Endodermal cell (in vitro differentiated cells): Measurements from ENCODE around the gene UNC5B. TPM values are rescaled to one million over a fixed set of nuclear protein-coding genes. Genes with fewer than 3 reads are reported as not detected.

Source experiments
- DNase-seq: peaks from one replicate; pipeline ENCODE4 v3.0.0-alpha.2; 2017
- H3K27ac ChIP-seq: 2 replicates; pipeline ENCODE4 v1.5.1; 2013; ENCODE audit warnings: mild to moderate bottlenecking, low read depth, low read length, moderate library complexity
- H3K27me3 ChIP-seq: 2 replicates; pipeline ENCODE4 v1.6.1; 2013; ENCODE audit warnings: mild to moderate bottlenecking, low read length, moderate library complexity; ENCODE audit not compliant: insufficient read depth, control insufficient read depth, poor library complexity, severe bottlenecking
- H3K36me3 ChIP-seq: 2 replicates; pipeline ENCODE4 v1.7.0; 2013; ENCODE audit warnings: mild to moderate bottlenecking, low read length, moderate library complexity; ENCODE audit not compliant: control insufficient read depth, insufficient read depth
- H3K4me1 ChIP-seq: one replicate; pipeline ENCODE4 v1.7.0; 2013; ENCODE audit warnings: low read length; ENCODE audit not compliant: control insufficient read depth, insufficient read depth
- H3K4me3 ChIP-seq: 2 replicates; pipeline ENCODE4 v1.5.1; 2013; ENCODE audit warnings: mild to moderate bottlenecking, low read length, moderate library complexity
- H3K9ac ChIP-seq: 2 replicates; pipeline ENCODE4 v1.6.1; 2013; ENCODE audit warnings: mild to moderate bottlenecking, low read length, moderate library complexity; ENCODE audit not compliant: poor library complexity, severe bottlenecking; ENCODE audit errors: extremely low read depth
- H3K9me3 ChIP-seq: 2 replicates; pipeline ENCODE4 v1.6.1; 2013; ENCODE audit warnings: mild to moderate bottlenecking, low read length, moderate library complexity; ENCODE audit not compliant: control insufficient read depth
- H3K27ac Mint-ChIP-seq: 2 replicates; pipeline ENCODE4 v1.8.0; 2020; ENCODE audit warnings: mixed read lengths
- H3K27me3 Mint-ChIP-seq: 2 replicates; pipeline ENCODE4 v1.8.0; 2021; ENCODE audit warnings: mild to moderate bottlenecking, mixed read lengths; ENCODE audit not compliant: insufficient read depth
- H3K36me3 Mint-ChIP-seq: 2 replicates; pipeline ENCODE4 v1.8.0; 2020; ENCODE audit warnings: low read depth, mixed read lengths
- H3K4me1 Mint-ChIP-seq: 2 replicates; pipeline ENCODE4 v1.8.0; 2020; ENCODE audit warnings: mixed read lengths
- H3K4me3 Mint-ChIP-seq: 2 replicates; pipeline ENCODE4 v1.8.0; 2020; ENCODE audit warnings: mild to moderate bottlenecking, moderate library complexity, mixed read lengths
- H3K9me3 Mint-ChIP-seq: 2 replicates; pipeline ENCODE4 v1.8.0; 2020; ENCODE audit warnings: mild to moderate bottlenecking, mixed read lengths
- CTCF ChIP-seq: fragments of 200-600 bp; sonication (generic); conservative IDR thresholded peaks from 2 replicates; pipeline ENCODE4 v1.5.0; 2021; ENCODE audit warnings: antibody characterized with exemption, mild to moderate bottlenecking
- WGBS, 2 experiments: methylation state at CpG; one replicate each; pipeline versions ENCODE4 v1.1.5 to v1.1.7; 2013; ENCODE audit warnings: missing lambda C conversion rate in 2 of 2, mixed read lengths in 1 of 2; ENCODE audit not compliant: insufficient coverage in 1 of 2, insufficient read length in 1 of 2; 5-methylcytosine and 5-hydroxymethylcytosine counted together
- total RNA-seq, 2 donors: library from RNA; stranded (reverse); fragmentation: NEBNext Ultra II Directional in 1 of 2; extraction: Animal tissue kit (Norgen Biotek cat#: 25700) in 1 of 2; gene quantifications; 2 replicates in 1 of 2; 3 replicates in 1 of 2; pipeline ENCODE4 v1.2.1, GENCODE V29; 2021

The UNC5B gene
- total RNA-seq, 2 donors from 2014 or later, result 9.7 to 14.5 TPM

GRCh38 chr10:71248210-71248609, 35.8 kb downstream of the UNC5B start:
- Mint-ChIP-seq H3K27ac (no peak overlapping the region), H3K4me1 (peaks cover 28% of the 10 kb centered on the region), H3K36me3 (no peaks in the 10 kb centered on the region), H3K9me3 (no peaks in the 10 kb centered on the region), H3K4me3 (no peak overlapping the region), H3K27me3 (no peaks in the 10 kb centered on the region)
- Histone ChIP-seq H3K4me1 (peaks cover 17% of the 10 kb centered on the region), H3K27ac (no peak overlapping the region), H3K4me3 (no peak overlapping the region), H3K9me3 (no peaks in the 10 kb centered on the region), H3K36me3 (no peaks in the 10 kb centered on the region), H3K9ac (no peak overlapping the region), H3K27me3 (no peaks in the 10 kb centered on the region)
- no peak for DNase-seq
- WGBS, 2 experiments, result 78 to 88% methylated on average over 1 to 6 of the region's 6 CpGs
- no peak for TF ChIP-seq CTCF

- TF ChIP-seq CTCF, result no peak
- Histone ChIP-seq H3K9me3 (no peaks in the 10 kb centered on the region), H3K27me3 (no peaks in the 10 kb centered on the region), H3K36me3 (no peaks in the 10 kb centered on the region), H3K9ac (no peak overlapping the region), H3K4me3 (no peak overlapping the region), H3K4me1 (peaks cover 24% of the 10 kb centered on the region), H3K27ac (no peak overlapping the region)
- Mint-ChIP-seq H3K4me3 (no peak overlapping the region), H3K9me3 (no peaks in the 10 kb centered on the region), H3K36me3 (no peaks in the 10 kb centered on the region), H3K27me3 (no peaks in the 10 kb centered on the region), H3K27ac (no peak overlapping the region), H3K4me1 (peaks cover 33% of the 10 kb centered on the region)
- WGBS, 2 experiments, result 86 to 88% methylated on average over 5 to 7 of the region's 7 CpGs
- DNase-seq, result no peak
Measured at GRCh38 chr10:71249996-71250395, 37.6 kb downstream of the UNC5B start.

DNA sequence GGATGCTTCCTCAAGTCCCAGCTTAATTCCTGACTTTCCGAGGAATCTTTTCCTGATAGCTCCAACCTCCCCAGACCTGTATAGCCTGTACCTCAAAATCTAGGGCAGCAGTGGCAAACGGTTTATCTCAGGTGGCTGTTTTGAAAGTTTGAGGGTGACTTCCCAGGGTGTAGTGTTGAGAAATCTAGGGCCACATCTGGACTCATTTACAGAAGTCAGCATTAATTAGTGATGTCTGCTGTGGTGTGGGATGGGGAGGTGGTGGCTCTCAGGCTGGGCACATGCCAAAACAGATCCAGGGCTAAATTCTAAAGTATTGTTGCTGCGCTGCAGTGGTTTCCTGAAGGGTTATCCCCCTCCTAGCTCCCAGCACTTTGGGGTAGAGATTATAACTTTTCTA, 38.0 kb downstream of the UNC5B start:
- Mint-ChIP-seq H3K27me3 (no peaks in the 10 kb centered on the region), H3K4me1 (peaks cover 30% of the 10 kb centered on the region), H3K27ac (no peak overlapping the region), H3K36me3 (no peaks in the 10 kb centered on the region), H3K4me3 (no peak overlapping the region), H3K9me3 (no peaks in the 10 kb centered on the region)
- Histone ChIP-seq H3K27ac (no peak overlapping the region), H3K36me3 (no peaks in the 10 kb centered on the region), H3K9me3 (no peaks in the 10 kb centered on the region), H3K9ac (no peak overlapping the region), H3K4me1 (peaks cover 20% of the 10 kb centered on the region), H3K27me3 (no peaks in the 10 kb centered on the region), H3K4me3 (no peak overlapping the region)
- 99 to 100% methylated on average over 1 to 3 of the region's 3 CpGs for WGBS, 2 experiments
- TF ChIP-seq CTCF, result no peak
- no peak for DNase-seq
